Measurements from ENCODE around the gene ATG7.

DNA sequence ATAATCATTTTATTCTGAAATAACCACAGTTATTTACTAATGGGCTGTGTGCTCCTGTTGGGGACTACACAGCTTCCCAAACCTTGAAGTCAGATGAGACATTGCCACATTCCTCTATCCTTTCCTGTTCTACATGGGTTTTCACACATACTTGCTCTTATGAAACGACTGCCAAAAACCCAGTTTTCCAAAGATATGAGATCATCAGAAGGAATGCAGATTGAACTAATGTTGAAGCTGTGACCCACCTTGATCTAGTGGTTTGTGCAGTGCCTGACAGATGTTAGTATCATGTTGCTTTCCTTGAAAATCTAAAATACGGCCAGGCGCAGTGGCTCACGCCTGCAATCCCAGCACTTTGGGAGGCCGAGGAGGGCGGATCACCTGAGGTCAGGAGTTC is 226.9 kb downstream of the ATG7 start:
- no peak for TF ChIP-seq CTCF (IDR thresholded peaks at IDR 0.05; ENCODE audit: low read depth, low read length, missing input control)
- no peak for TF ChIP-seq MAX (IDR thresholded peaks at IDR 0.05)
- TF ChIP-seq YY1 (IDR thresholded peaks at IDR 0.05) = no peak
- no peak for TF ChIP-seq SP1 (IDR thresholded peaks at IDR 0.05)
